Ramos (cell line): ENCODE data around the gene NRROS.
"Not testable (repeated sequence)": the region's sequence is repeated elsewhere in the genome, so short reads cannot be mapped to it uniquely, and the experiment has no call there.

Experiments used
- in situ Hi-C: fragments of 300-500 bp; cut with MboI; formaldehyde crosslinking; loops from one replicate; pipeline ENCODE4 v1.14.3; 2022; ENCODE audit warnings: low sequenced_read_pairs; ENCODE audit not compliant: unreplicated experiment

The NRROS gene

GRCh38 chr3:196624067-196624790 is 15.3 kb upstream of the NRROS start:
- in situ Hi-C loops: no loop called here

GRCh38 chr3:196624907-196625306 is 14.6 kb upstream of the NRROS start:
- in situ Hi-C loops: no loop called here

- in situ Hi-C loops: no loop called here
These were observed 14.2 kb upstream of the NRROS start for GRCh38 chr3:196625331-196625730.

- in situ Hi-C loops: no loop called here
These were observed 11.6 kb upstream of the NRROS start for GRCh38 chr3:196627918-196628231.

DNA sequence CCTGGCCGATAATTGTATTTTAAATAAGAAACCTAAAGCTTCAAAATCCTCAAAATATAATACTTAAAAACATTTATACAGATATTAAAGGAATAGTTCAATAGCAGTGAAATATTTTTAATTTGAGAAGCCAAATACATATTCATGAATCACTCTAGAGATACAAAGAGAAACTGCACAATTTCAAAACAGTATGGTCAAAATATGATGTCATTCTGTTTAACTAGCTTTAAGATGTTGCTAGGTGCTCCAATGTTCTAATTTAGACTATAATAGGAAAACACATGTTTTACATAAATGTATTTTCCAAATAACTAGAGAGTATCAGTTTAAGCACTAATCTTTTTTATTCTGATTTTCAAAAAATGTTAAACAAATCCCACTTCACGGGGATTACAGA is 10.3 kb upstream of the NRROS start:
- in situ Hi-C loops: no loop called here

- in situ Hi-C loops: no loop called here
These were observed 7.8 kb upstream of the NRROS start for GRCh38 chr3:196631682-196632045.

GRCh38 chr3:196632046-196632751 is 7.3 kb upstream of the NRROS start:
- in situ Hi-C loops: no loop called here

- in situ Hi-C loops: no loop called here
These were observed 5.8 kb upstream of the NRROS start for GRCh38 chr3:196633555-196634151.

DNA sequence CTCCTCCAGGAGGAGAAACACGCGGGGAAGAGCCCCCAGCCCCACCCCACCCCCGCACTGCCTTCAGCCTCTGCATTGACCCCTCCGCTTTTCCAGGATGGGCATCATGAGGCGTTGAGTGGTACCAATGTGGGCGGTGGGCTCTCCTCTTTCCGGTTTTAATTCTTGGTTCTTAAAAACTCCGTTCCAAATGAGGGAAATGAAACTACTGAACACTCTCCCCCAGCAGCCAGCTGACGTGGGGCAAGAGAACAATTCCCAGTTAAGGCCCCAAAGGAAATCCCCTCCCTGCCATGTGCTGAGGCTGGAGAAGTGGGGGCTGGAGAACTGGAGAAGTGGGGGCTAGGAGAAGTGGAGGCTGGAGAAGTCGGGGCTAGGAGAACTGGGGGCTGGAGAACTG is 5.3 kb upstream of the NRROS start:
- in situ Hi-C loops: no loop called here

- in situ Hi-C loops: no loop called here
These were observed 4.7 kb upstream of the NRROS start for GRCh38 chr3:196634829-196635228.

DNA sequence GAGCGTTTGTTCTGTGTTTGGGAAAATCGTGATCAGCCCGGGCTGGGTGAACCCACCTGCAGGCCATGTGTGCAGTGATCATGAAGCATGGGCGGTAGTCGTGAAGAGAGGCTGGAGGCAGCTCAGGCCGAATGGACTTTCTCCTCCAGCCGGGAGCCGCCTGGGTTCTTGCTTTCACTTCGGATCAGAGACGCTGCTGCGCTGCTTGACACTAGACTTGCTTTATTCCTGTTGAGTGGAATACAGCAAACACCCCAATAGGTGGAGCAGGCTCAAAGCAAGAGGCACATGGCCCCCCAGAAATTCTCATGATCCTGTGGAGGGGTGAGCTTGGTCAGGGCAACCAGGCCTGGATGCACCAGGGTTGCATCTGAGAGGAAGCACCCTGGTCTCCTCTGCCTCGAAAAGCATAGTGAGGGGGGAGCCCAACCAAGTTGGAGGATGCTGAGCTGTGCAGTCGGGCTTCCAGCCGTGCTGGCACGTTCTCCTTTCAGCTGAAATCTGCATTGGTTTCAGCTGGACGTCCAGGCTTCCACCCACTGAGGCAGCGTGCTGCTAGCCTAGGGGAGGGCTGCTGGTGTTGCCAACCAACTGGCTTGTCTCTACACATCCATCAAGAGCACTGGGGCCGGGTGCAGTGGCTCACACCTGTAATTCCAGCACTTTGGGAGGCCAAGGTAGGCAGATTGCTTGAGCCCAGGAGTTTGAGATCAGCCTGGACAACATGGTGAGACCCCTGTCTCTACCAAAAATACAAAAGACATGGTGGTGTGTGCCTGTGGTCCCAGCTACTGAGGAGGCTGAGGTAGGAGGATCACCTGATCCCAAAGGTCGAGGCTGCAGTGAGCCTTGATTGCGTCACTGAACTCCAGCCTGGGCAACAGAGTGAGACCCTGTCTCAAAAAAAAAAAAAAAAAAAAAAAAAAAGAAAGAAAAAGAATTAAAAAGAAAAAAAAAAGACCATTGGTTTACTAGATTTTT is 2.8 kb upstream of the NRROS start:
- in situ Hi-C loops: no loop called here

DNA sequence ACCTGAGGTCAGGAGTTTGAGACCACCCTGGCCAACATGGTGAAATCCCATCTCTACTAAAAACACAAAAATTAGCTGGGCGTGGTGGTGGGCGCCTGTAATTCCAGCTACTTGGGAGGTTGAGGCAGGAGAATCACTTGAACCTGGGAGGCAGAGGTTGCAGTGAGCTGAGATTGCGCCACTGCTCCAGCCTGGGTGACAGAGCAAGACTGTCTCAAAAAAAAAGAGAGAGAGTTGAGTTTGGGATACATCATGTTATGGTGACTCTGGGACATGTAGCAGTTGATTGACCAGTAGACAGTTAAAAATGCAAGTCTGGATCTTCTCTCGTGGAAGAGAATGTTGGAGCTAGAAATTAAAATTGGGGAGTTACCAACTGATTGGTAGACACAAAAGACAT is 1.6 kb upstream of the NRROS start:
- in situ Hi-C loops: not testable (repeated sequence)

DNA sequence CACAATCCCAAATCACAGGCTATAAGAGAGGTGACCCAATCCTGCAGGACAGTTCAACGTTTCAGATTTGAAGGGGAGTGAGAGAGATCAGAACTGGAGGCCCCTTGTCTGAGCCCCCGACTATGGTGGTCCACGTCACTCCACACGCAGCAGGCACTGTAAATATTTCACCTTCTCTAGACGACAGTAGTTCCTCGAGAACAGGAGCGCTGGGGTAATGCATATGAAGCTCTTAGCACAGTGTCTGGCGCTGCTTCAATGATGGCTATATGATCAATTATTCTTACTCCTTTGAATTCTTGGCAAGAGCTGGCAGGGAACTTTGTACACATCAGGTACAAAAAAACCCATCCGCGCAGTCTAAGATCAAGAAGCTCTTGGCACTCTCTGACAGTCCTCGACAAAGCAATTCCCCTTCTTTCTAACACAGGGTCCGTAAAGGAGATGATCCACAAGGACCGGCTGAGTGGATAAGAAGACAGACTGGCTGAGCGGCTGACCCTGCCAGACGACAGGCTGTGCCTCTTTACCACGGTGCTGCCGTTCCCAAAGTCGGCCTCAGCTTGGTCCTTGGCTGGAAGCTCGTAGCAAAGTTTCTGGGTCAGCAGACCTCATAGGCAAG is 522 bp upstream of the NRROS start:
- in situ Hi-C loops: no loop called here

- in situ Hi-C loops: no loop called here
These were observed 964 bp downstream of the NRROS start for GRCh38 chr3:196640297-196641018.

DNA sequence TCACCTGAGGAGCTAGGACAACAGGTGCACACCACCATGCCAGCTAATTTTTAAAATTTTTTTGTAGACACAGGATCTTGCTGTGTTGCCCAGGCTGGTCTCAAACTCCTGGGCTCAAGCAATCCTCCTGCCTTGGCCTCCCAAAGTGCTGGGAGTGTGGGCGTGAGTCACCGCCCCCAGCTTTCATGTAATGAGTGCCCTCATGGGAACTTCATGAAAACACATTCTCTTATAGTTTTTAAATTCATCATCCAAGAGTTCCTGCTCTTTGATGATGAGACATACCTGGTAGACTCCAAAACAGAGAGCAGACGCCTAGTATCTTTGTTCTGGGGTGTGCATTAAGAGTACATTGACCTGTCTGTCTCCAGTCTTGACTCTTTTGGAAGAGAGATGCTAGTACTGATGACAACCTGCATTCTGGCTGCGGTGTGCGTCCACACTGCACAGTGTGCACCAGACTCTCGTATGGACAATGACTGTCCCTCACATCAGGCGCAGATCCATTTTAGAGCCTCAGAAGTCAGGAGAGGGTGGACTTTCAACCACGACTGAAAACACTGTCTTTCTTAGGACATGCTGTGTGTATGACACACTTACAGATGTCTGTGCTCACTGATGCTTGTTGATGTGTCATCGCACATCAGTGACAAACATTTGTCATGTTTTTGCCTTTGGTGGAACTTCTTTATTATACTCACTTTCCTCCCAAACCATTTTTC is 2.0 kb downstream of the NRROS start:
- in situ Hi-C loops: no loop called here

- in situ Hi-C loops: no loop called here
These were observed 2.9 kb downstream of the NRROS start for GRCh38 chr3:196642434-196642833.

- in situ Hi-C loops: no loop called here
These were observed 3.8 kb downstream of the NRROS start for GRCh38 chr3:196643201-196643749.

DNA sequence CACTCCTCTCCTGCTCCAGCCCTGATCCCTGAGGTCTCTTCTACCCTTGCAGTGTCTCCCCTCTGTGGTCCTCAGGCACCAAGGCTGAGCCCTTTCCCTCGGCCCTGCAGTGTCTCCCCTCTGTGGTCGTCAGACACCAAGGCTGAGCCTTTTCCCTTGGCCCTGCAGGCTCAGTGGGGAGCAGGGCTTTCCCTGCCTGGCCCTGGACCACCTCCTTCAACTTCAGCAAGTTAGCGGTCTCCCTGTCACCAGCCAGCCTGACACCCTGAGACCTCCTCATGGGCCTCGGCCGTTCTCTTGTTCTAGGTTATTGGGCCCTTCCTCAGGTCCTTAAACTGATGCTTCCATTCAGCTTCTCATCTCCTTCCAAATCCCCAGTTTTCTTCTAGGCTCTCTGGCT is 4.3 kb downstream of the NRROS start:
- in situ Hi-C loops: no loop called here

DNA sequence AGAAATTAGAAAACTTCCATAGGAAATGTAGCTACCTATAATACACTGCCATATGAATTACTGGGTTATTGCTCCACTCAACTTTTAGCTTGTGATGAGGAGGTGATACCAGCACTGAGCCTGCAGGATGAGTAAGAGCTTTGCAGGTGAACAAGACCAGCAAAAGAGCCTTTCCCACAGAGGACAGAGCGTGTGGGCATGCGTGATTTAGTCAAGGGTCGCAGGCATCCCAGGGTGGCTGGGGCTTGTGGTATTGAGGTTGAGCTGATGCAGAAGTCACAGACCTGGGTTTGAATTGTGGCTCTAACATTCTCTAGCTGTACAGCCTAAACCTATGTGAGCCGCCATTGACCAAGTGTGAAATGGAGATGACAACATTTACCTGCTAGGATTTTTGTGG is 5.6 kb downstream of the NRROS start:
- in situ Hi-C loops: no loop called here
